K562 (cell line): ENCODE data around the gene APOM. TPM values are rescaled to one million over a fixed set of nuclear protein-coding genes. Genes with fewer than 3 reads are reported as not detected.

ENCODE experiments used
- ATAC-seq: fragments of 200-7000 bp; cut with Tn5 transposase; 3 replicates; pipeline ENCODE4 v1.9.1; 2020; ENCODE audit warnings: moderate library complexity
- BruUV-seq: library from RNA; stranded (reverse); fragments of 400-500 nt; replicated peaks from 2 replicates; lab custom pipeline; 2021; lab: Mats Ljungman, UMichigan
- CTCF ChIA-PET: fragments of 300-600 bp; formaldehyde crosslinking; extraction: SDS; loops from one replicate; lab custom pipeline; 2021; ENCODE audit warnings: low intra/inter-chr PET ratio; lab: Yijun Ruan, JAX
- POLR2A ChIA-PET: fragments of 300-600, 350-650 bp; sonication (Branson Sonifier 250); formaldehyde crosslinking; extraction: SDS; loops from one replicate; lab custom pipeline; 2021; ENCODE audit warnings: antibody characterized with exemption, inconsistent platforms; lab: Yijun Ruan, JAX
- DNase-seq, 4 experiments: peaks; one replicate each; pipeline versions ENCODE4 v3.0.0 to v3.0.0-alpha.2; 2011 to 2018; ENCODE audit warnings: low spot score in 3 of 4, mixed read lengths in 3 of 4; ENCODE audit errors: extremely low read depth in 1 of 4
- FAIRE-seq: peaks from 2 replicates; lab custom pipeline; 2011; peaks lifted over from hg19 to GRCh38; lab: Jason Lieb, UNC
- H2AFZ ChIP-seq: 2 replicates; pipeline ENCODE4 v1.6.0; 2011; ENCODE audit warnings: low read depth, low read length, control low read depth, inconsistent platforms
- H3K27ac ChIP-seq: fragments of 200-600 bp; 3 replicates; pipeline ENCODE4 v1.8.0; 2011; ENCODE audit warnings: low read depth, mild to moderate bottlenecking, control low read depth, inconsistent platforms, low read length, moderate library complexity, mixed read lengths; ENCODE audit errors: extremely low read depth
- H3K27me3 ChIP-seq, 2 experiments: fragments of 300-600 bp in 1 of 2; 2 replicates in 1 of 2; 3 replicates in 1 of 2; pipeline versions ENCODE4 v1.6.0 to v1.8.0; 2011; ENCODE audit warnings: inconsistent platforms in 2 of 2, low read length in 2 of 2, mild to moderate bottlenecking in 1 of 2, mixed read lengths in 1 of 2, moderate library complexity in 1 of 2; ENCODE audit not compliant: control insufficient read depth in 2 of 2, insufficient read depth in 2 of 2
- H3K36me3 ChIP-seq: fragments of 300-600 bp; 3 replicates; pipeline ENCODE4 v1.8.0; 2011; ENCODE audit warnings: mild to moderate bottlenecking, low read length, inconsistent platforms; ENCODE audit not compliant: control insufficient read depth, insufficient read depth
- H3K4me1 ChIP-seq, 2 experiments: fragments of 200-600 bp in 1 of 2; replicated peaks in 1 of 2; 2 replicates in 1 of 2; 3 replicates in 1 of 2; pipeline versions ENCODE4 v1.5.1 to v1.8.0; 2011; ENCODE audit warnings: inconsistent platforms in 2 of 2, low read length in 2 of 2, mild to moderate bottlenecking in 1 of 2, mixed read lengths in 1 of 2, moderate library complexity in 1 of 2; ENCODE audit not compliant: control insufficient read depth in 2 of 2, insufficient read depth in 2 of 2
- H3K4me2 ChIP-seq: 2 replicates; pipeline ENCODE4 v1.6.1; 2011; ENCODE audit warnings: low read length, control low read depth, inconsistent platforms, mixed read lengths; ENCODE audit not compliant: insufficient read depth
- H3K4me3 ChIP-seq: fragments of 200-600 bp; sonication (generic), shearing (Covaris generic); 2 replicates; pipeline ENCODE4 v1.5.1; 2016; ENCODE audit warnings: control low read depth, inconsistent platforms
- H3K79me2 ChIP-seq: fragments of 200-600 bp; 3 replicates; pipeline ENCODE4 v1.8.0; 2011; ENCODE audit warnings: low read length, inconsistent platforms; ENCODE audit not compliant: control insufficient read depth, insufficient read depth
- H3K9ac ChIP-seq, 2 experiments: 2 replicates each; pipeline versions ENCODE4 v1.6.0 to v1.6.1; 2011; ENCODE audit warnings: low read depth in 2 of 2, low read length in 2 of 2, control low read depth in 1 of 2, inconsistent platforms in 1 of 2, mild to moderate bottlenecking in 1 of 2, mixed read lengths in 1 of 2; ENCODE audit not compliant: insufficient read depth in 1 of 2
- H3K9me1 ChIP-seq: one replicate; pipeline ENCODE4 v1.6.0; 2011; ENCODE audit warnings: inconsistent platforms, mild to moderate bottlenecking, low read length, moderate library complexity; ENCODE audit not compliant: control insufficient read depth, insufficient read depth
- H3K9me3 ChIP-seq: replicated peaks from 2 replicates; pipeline ENCODE4 v1.5.1; 2011; ENCODE audit warnings: low read depth, low read length, inconsistent platforms; ENCODE audit not compliant: control insufficient read depth, insufficient read depth
- H4K20me1 ChIP-seq: replicated peaks from 2 replicates; pipeline ENCODE4 v1.6.1; 2011; ENCODE audit warnings: low read length, inconsistent platforms, mixed read lengths; ENCODE audit not compliant: control insufficient read depth, insufficient read depth
- CREBBP ChIP-seq: IDR thresholded peaks from one replicate; pipeline ENCODE4 v1.6.1; 2012; ENCODE audit warnings: low read depth, mild to moderate bottlenecking, control low read depth, inconsistent platforms, low read length
- MLX ChIP-seq, 2 experiments: fragments of 450-650 bp in 1 of 2; sonication (generic) in 1 of 2; formaldehyde crosslinking; conservative IDR thresholded peaks; 2 replicates each; pipeline versions ENCODE4 v1.4.0 to v1.8.1; 2020 to 2022; ENCODE audit warnings: mild to moderate bottlenecking in 1 of 2, missing genetic modification reagents in 1 of 2
- ZBTB17 ChIP-seq: fragments of 450-650 bp; formaldehyde crosslinking; IDR thresholded peaks from 2 replicates; pipeline ENCODE4 v1.4.0; 2020; ENCODE audit warnings: mild to moderate bottlenecking
- WGBS: fragments of 100-300 bp; shearing (Covaris generic); methylation state at CpG from one replicate; pipeline ENCODE4 v1.1.6; 2016; ENCODE audit warnings: low coverage, mixed read lengths; ENCODE audit not compliant: insufficient coverage; ENCODE audit errors: missing lambda C conversion rate; 5-methylcytosine and 5-hydroxymethylcytosine counted together
- in situ Hi-C: fragments of 300-500 bp; cut with MboI; formaldehyde crosslinking; loops from 4 replicates; pipeline ENCODE4 v1.15.0; 2018; ENCODE audit warnings: inconsistent platforms, mixed read lengths
- intact Hi-C: fragments of 100-400 bp; cut with micrococcal nuclease; formaldehyde crosslinking; loops from 2 replicates; pipeline ENCODE4 v1.14.2; 2022
- polyA plus RNA-seq, 8 experiments: library from polyadenylated mRNA; depleted of rRNA in 4 of 8; stranded (reverse) in 5 of 8; unstranded in 3 of 8; fragments of >200 nt; fragmentation: Nextera tagmentation in 2 of 8; fragmentation: Illumina TruSeq in 1 of 8; extraction: Ambion mirVana in 2 of 8; extraction: Trizol in 1 of 8; gene quantifications; 2 replicates each; pipeline versions ENCODE4 v1.2.1 to v1.2.3, GENCODE V29; 2011 to 2014; ENCODE audit warnings: inconsistent platforms in 1 of 8, missing spikeins in 1 of 8
- total RNA-seq, 7 experiments: library from RNA; depleted of rRNA in 6 of 7; stranded (reverse); fragments of >200 nt in 6 of 7; fragmentation: Illumina TruSeq in 2 of 7; extraction: Trizol in 2 of 7; gene quantifications; 2 replicates each; pipeline versions ENCODE4 v1.2.1 to v1.2.3, GENCODE V29; 2011 to 2021; ENCODE audit warnings: low replicate concordance in 1 of 7

APOM gene
- total and polyA plus RNA-seq, 9 of the 15 experiments (the other 6 are each of a cell fraction or from before 2014, with no cell fraction given), result 5.7 to 24.3 (median 10.4) TPM

GRCh38 chr6:31641370-31641769, 14.3 kb upstream of the APOM start:
- no peak for TF ChIP-seq ZBTB17 (CRISPR knock-in tag)
- TF ChIP-seq MLX (CRISPR knock-in tag; conservative IDR thresholded peaks at IDR 0.05), result no peak
- no peak for TF ChIP-seq CREBBP
- POLR2A ChIA-PET, result interaction anchor here (1.3 to 14.8 kb wide), 5 partner anchors 6 to 100 kb away, joined by 4 to 274 read pairs (median 75); partner anchors contain the start of genes APOM, BAG6, DDX39B and GPANK1
- no peaks in the 10 kb centered on the region for H3K79me2 ChIP-seq
- H4K20me1 ChIP-seq, result peaks cover 11% of the 10 kb centered on the region
- intact Hi-C loops (no loop called here), in situ Hi-C loops (no loop called here)
- H2AFZ ChIP-seq, result no peak overlapping the region
- ATAC-seq (no peak), FAIRE-seq (no peak), DNase-seq (no peak)
- WGBS, result 84% methylated on average over 4 of the region's 4 CpGs
- no peaks in the 10 kb centered on the region for H3K9me3 ChIP-seq
- BruUV-seq, result no TSS peak
- H3K4me1 ChIP-seq, result peaks cover 3 to 13% of the 10 kb centered on the region in 2 experiments; a peak in 4 of 5 replicates
- no peak overlapping the region for H3K27ac ChIP-seq
- H3K27me3 ChIP-seq, result no peaks in the 10 kb centered on the region
- no peak overlapping the region for H3K4me2 ChIP-seq
- H3K4me3 ChIP-seq, result no peak overlapping the region
- CTCF ChIA-PET, result no interaction called here
- peak overlapping the region in 1 of 2 experiments; percentile 21; a peak in 1 of 4 replicates for H3K9ac ChIP-seq
- H3K36me3 ChIP-seq, result peaks cover 96% of the 10 kb centered on the region
- no peaks in the 10 kb centered on the region for H3K9me1 ChIP-seq
